IMR-90 (cell line): ENCODE measurements around the gene FYCO1. TPM values are rescaled to one million over a fixed set of nuclear protein-coding genes. Genes with fewer than 3 reads are reported as not detected.

ENCODE experiments used
- ATAC-seq: fragments of 200-7000 bp; cut with Tn5 transposase; 2 replicates; pipeline ENCODE4 v1.9.1; 2020; ENCODE audit warnings: low read depth, mild to moderate bottlenecking, moderate library complexity
- BruUV-seq: library from RNA; stranded (reverse); fragments of 400-500 nt; replicated peaks from 2 replicates; lab custom pipeline; 2021; lab: Mats Ljungman, UMichigan
- CTCF ChIA-PET: fragments of 300-600 bp; formaldehyde crosslinking; extraction: SDS; loops from one replicate; lab custom pipeline; 2021; ENCODE audit warnings: antibody characterized with exemption; lab: Yijun Ruan, JAX
- POLR2A ChIA-PET: fragments of 300-600 bp; sonication (Branson Sonifier 250); formaldehyde crosslinking; loops from one replicate; lab custom pipeline; 2022; ENCODE audit warnings: antibody characterized with exemption; ENCODE audit not compliant: unreplicated experiment; lab: Charles Lee
- DNase-seq: peaks from one replicate; pipeline ENCODE4 v3.0.0; 2013
- H2AFZ ChIP-seq: replicated peaks from 2 replicates; pipeline ENCODE3; 2013; ENCODE audit warnings: low read length, mild to moderate bottlenecking; ENCODE audit not compliant: poor library complexity
- H2AK5ac ChIP-seq: 2 replicates; pipeline ENCODE4 v1.6.1; 2013; ENCODE audit warnings: low read depth, low read length, inconsistent platforms
- H2AK9ac ChIP-seq: replicated peaks from 2 replicates; pipeline ENCODE3; 2013; ENCODE audit warnings: mild to moderate bottlenecking, low read depth, low read length, moderate library complexity; ENCODE audit not compliant: poor library complexity
- H2BK120ac ChIP-seq: 2 replicates; pipeline ENCODE4 v1.6.1; 2013; ENCODE audit warnings: low read depth, low read length, inconsistent platforms
- H2BK15ac ChIP-seq: 3 replicates; pipeline ENCODE4 v1.6.1; 2013; ENCODE audit warnings: low read depth, low read length, inconsistent platforms
- H2BK20ac ChIP-seq: 2 replicates; pipeline ENCODE4 v1.6.1; 2013; ENCODE audit warnings: low read depth, mild to moderate bottlenecking, inconsistent platforms, low read length, moderate library complexity
- H2BK5ac ChIP-seq: 2 replicates; pipeline ENCODE4 v1.6.1; 2013; ENCODE audit warnings: mild to moderate bottlenecking, low read depth, low read length, inconsistent platforms; ENCODE audit not compliant: poor library complexity, severe bottlenecking
- H3K14ac ChIP-seq: replicated peaks from 2 replicates; pipeline ENCODE4 v1.6.1; 2013; ENCODE audit warnings: low read depth, low read length, inconsistent platforms
- H3K18ac ChIP-seq: 2 replicates; pipeline ENCODE4 v1.6.1; 2013; ENCODE audit warnings: low read depth, low read length, control low read depth
- H3K23ac ChIP-seq: 2 replicates; pipeline ENCODE4 v1.6.1; 2013; ENCODE audit warnings: low read depth, low read length, inconsistent platforms
- H3K27ac ChIP-seq: 2 replicates; pipeline ENCODE4 v1.5.1; 2013; ENCODE audit warnings: mild to moderate bottlenecking, control low read depth, low read length; ENCODE audit not compliant: insufficient read depth
- H3K27me3 ChIP-seq: 2 replicates; pipeline ENCODE4 v1.6.1; 2013; ENCODE audit warnings: low read length; ENCODE audit not compliant: control insufficient read depth, insufficient read depth
- H3K36me3 ChIP-seq: 2 replicates; pipeline ENCODE4 v1.6.1; 2013; ENCODE audit warnings: low read length, mixed read lengths; ENCODE audit not compliant: control insufficient read depth, insufficient read depth
- H3K4ac ChIP-seq: 2 replicates; pipeline ENCODE4 v1.6.1; 2013; ENCODE audit warnings: low read depth, low read length, inconsistent platforms
- H3K4me1 ChIP-seq: 2 replicates; pipeline ENCODE4 v1.6.1; 2013; ENCODE audit warnings: low read length, mixed read lengths; ENCODE audit not compliant: control insufficient read depth, insufficient read depth
- H3K4me2 ChIP-seq: 2 replicates; pipeline ENCODE4 v1.6.1; 2013; ENCODE audit warnings: low read depth, mild to moderate bottlenecking, control low read depth, low read length, moderate library complexity
- H3K4me3 ChIP-seq: 2 replicates; pipeline ENCODE4 v1.5.1; 2013; ENCODE audit warnings: low read depth, mild to moderate bottlenecking, control low read depth, low read length, moderate library complexity; ENCODE audit not compliant: insufficient read depth
- H3K56ac ChIP-seq: 2 replicates; pipeline ENCODE4 v1.6.1; 2013; ENCODE audit warnings: low read length, inconsistent platforms; ENCODE audit not compliant: insufficient read depth; ENCODE audit errors: extremely low read depth
- H3K79me1 ChIP-seq, 2 experiments: 2 replicates each; pipeline ENCODE4 v1.6.1; 2013; ENCODE audit warnings: low read length in 2 of 2, inconsistent platforms in 1 of 2, low read depth in 1 of 2
- H3K9ac ChIP-seq: 2 replicates; pipeline ENCODE4 v1.6.1; 2013; ENCODE audit warnings: low read depth, low read length, control low read depth
- H3K9me1 ChIP-seq: 2 replicates; pipeline ENCODE4 v1.6.1; 2013; ENCODE audit warnings: low read length, inconsistent platforms; ENCODE audit not compliant: insufficient read depth
- H3K9me3 ChIP-seq: 2 replicates; pipeline ENCODE4 v1.6.1; 2013; ENCODE audit warnings: low read length; ENCODE audit not compliant: control insufficient read depth, insufficient read depth
- H4K20me1 ChIP-seq: 2 replicates; pipeline ENCODE4 v1.6.1; 2013; ENCODE audit warnings: low read length, inconsistent platforms; ENCODE audit not compliant: insufficient read depth
- H4K5ac ChIP-seq: 2 replicates; pipeline ENCODE4 v1.6.1; 2013; ENCODE audit warnings: mild to moderate bottlenecking, low read depth, low read length, control low read depth
- H4K8ac ChIP-seq, 2 experiments: 2 replicates each; pipeline ENCODE4 v1.6.1; 2013; ENCODE audit warnings: low read depth in 2 of 2, low read length in 2 of 2, control low read depth in 1 of 2, inconsistent platforms in 1 of 2
- H4K91ac ChIP-seq: 2 replicates; pipeline ENCODE4 v1.6.1; 2013; ENCODE audit warnings: low read depth, low read length, inconsistent platforms; ENCODE audit not compliant: insufficient read depth
- BHLHE40 ChIP-seq: fragments of 150-350 bp; IDR thresholded peaks from 2 replicates; pipeline ENCODE4 v1.6.1; 2016; ENCODE audit warnings: mild to moderate bottlenecking, low read depth, low read length
- CEBPB ChIP-seq: IDR thresholded peaks from 2 replicates; pipeline ENCODE4 v1.6.1; 2012; ENCODE audit warnings: low read depth, low read length, improper control_type of control experiment
- CHD1 ChIP-seq: IDR thresholded peaks from 2 replicates; pipeline ENCODE4 v1.6.1; 2012; ENCODE audit warnings: low read depth, low read length, improper control_type of control experiment
- CTCF ChIP-seq: conservative IDR thresholded peaks from 2 replicates; pipeline ENCODE4 v1.5.1; 2012; ENCODE audit warnings: mild to moderate bottlenecking, low read depth, low read length, improper control_type of control experiment
- FOS ChIP-seq: fragments of 150-350 bp; IDR thresholded peaks from 2 replicates; pipeline ENCODE4 v1.6.1; 2016; ENCODE audit warnings: low read depth, low read length
- MAFK ChIP-seq: IDR thresholded peaks from 2 replicates; pipeline ENCODE4 v1.6.1; 2012; ENCODE audit warnings: low read depth, low read length, improper control_type of control experiment
- MAZ ChIP-seq: IDR thresholded peaks from 2 replicates; pipeline ENCODE4 v1.6.1; 2012; ENCODE audit warnings: low read depth, mild to moderate bottlenecking, low read length, improper control_type of control experiment, moderate library complexity, borderline replicate concordance
- MXI1 ChIP-seq: IDR thresholded peaks from 2 replicates; pipeline ENCODE4 v1.6.1; 2012; ENCODE audit warnings: low read depth, mild to moderate bottlenecking, low read length, moderate library complexity, borderline replicate concordance
- NFE2L2 ChIP-seq: fragments of 150-350 bp; IDR thresholded peaks from 2 replicates; pipeline ENCODE4 v1.6.1; 2016; ENCODE audit warnings: low read depth, mild to moderate bottlenecking, low read length
- POLR2A ChIP-seq: IDR thresholded peaks from 2 replicates; pipeline ENCODE4 v1.6.1; 2012; ENCODE audit warnings: mild to moderate bottlenecking, low read depth, low read length
- RAD21 ChIP-seq: IDR thresholded peaks from 2 replicates; pipeline ENCODE4 v1.6.1; 2012; ENCODE audit warnings: low read length, improper control_type of control experiment
- RCOR1 ChIP-seq: IDR thresholded peaks from 2 replicates; pipeline ENCODE4 v1.6.1; 2012; ENCODE audit warnings: mild to moderate bottlenecking, low read length, improper control_type of control experiment; ENCODE audit not compliant: insufficient replicate concordance
- RFX5 ChIP-seq: IDR thresholded peaks from 2 replicates; pipeline ENCODE4 v1.8.0; 2012; ENCODE audit warnings: low read depth, mild to moderate bottlenecking, low read length, moderate library complexity
- SMC3 ChIP-seq: fragments of 150-350 bp; IDR thresholded peaks from 2 replicates; pipeline ENCODE4 v1.6.1; 2016; ENCODE audit warnings: low read depth, mild to moderate bottlenecking, antibody characterized with exemption, low read length, moderate library complexity
- WGBS, 2 experiments: methylation state at CpG; one replicate each; pipeline versions ENCODE4 v1.1.5 to v1.1.7; 2013; ENCODE audit warnings: missing lambda C conversion rate in 2 of 2; ENCODE audit not compliant: insufficient read length in 1 of 2; ENCODE audit errors: extremely low coverage in 2 of 2; 5-methylcytosine and 5-hydroxymethylcytosine counted together
- dilution Hi-C: fragments of 300-500 bp; cut with HindIII; formaldehyde crosslinking; loops from one replicate; pipeline ENCODE4 v1.14.3; 2018; ENCODE audit warnings: low sequenced_read_pairs; ENCODE audit not compliant: unreplicated experiment
- in situ Hi-C: fragments of 300-500 bp; cut with MboI; formaldehyde crosslinking; loops from 3 replicates; pipeline ENCODE4 v1.14.3; 2019; ENCODE audit warnings: low sequenced_read_pairs, inconsistent platforms, mixed read lengths
- intact Hi-C: fragments of 100-400 bp; cut with micrococcal nuclease; formaldehyde crosslinking; loops from 2 replicates; pipeline ENCODE4 v1.10.0; 2022
- polyA plus RNA-seq, 3 experiments: library from polyadenylated mRNA; depleted of rRNA; stranded (reverse); fragments of >200 nt; gene quantifications; 2 replicates each; pipeline ENCODE4 v1.2.3, GENCODE V29; 2012; ENCODE audit warnings: low replicate concordance in 1 of 3
- total RNA-seq: library from RNA; depleted of rRNA; stranded (reverse); fragments of >200 nt; gene quantifications from 2 replicates; pipeline ENCODE4 v1.2.3, GENCODE V29; 2012
- TF ChIP-seq, protein P1 (sequence below): fragments of 150-350 bp; IDR thresholded peaks from 2 replicates; pipeline ENCODE4 v1.6.1; 2017; ENCODE audit warnings: mild to moderate bottlenecking, antibody characterized with exemption, low read length, low read depth
- TF ChIP-seq, protein P2 (sequence below): fragments of 150-350 bp; IDR thresholded peaks from 2 replicates; pipeline ENCODE4 v1.6.1; 2016; ENCODE audit warnings: low read depth, mild to moderate bottlenecking, low read length, moderate library complexity, borderline replicate concordance

Gene FYCO1
- total and polyA plus RNA-seq, 2 of the 4 experiments (the other 2 are of a cell fraction), result 13.7 to 20.1 TPM

GRCh38 chr3:45992133-45992729 is 3.4 kb downstream of the FYCO1 start:
- Histone ChIP-seq H4K20me1 (no peaks in the 10 kb centered on the region), H4K5ac (no peak overlapping the region), H2AK9ac (no peak overlapping the region), H3K79me1 (peaks cover 18 to 75% of the 10 kb centered on the region in 2 experiments), H3K14ac (peak overlapping the region; percentile 46), H2BK5ac (peak overlapping the region; percentile 61), H3K4me1 (peaks cover 31% of the 10 kb centered on the region), H3K36me3 (no peaks in the 10 kb centered on the region), H2BK15ac (no peak overlapping the region), H4K8ac (no peak overlapping the region; a peak in 1 of 4 replicates), H2AK5ac (peak overlapping the region; percentile 80; the same call in 1 of the 2 replicates), H3K23ac (no peak overlapping the region), H2AFZ (no peak overlapping the region), H3K56ac (no peak overlapping the region), H3K9me3 (no peaks in the 10 kb centered on the region), H3K27me3 (no peaks in the 10 kb centered on the region), H3K18ac (no peak overlapping the region), H3K4ac (peak overlapping the region; percentile 48; the same call in 1 of the 2 replicates), H2BK20ac (no peak overlapping the region), H4K91ac (no peak overlapping the region), H3K9ac (no peak overlapping the region), H3K4me3 (no peak overlapping the region), H3K9me1 (peaks cover 45% of the 10 kb centered on the region), H2BK120ac (peak overlapping the region; percentile 18; the same call in 1 of the 2 replicates), H3K27ac (no peak overlapping the region), H3K4me2 (no peak overlapping the region; the same call in 1 of the 2 replicates)
- in situ Hi-C loops (no loop called here), dilution Hi-C loops (no loop called here), intact Hi-C loops (no loop called here)
- ATAC-seq (no peak), DNase-seq (no peak)
- WGBS, 2 experiments, result no CpG with 5 or more reads among the region's 2 CpGs
- POLR2A ChIA-PET, result no interaction called here
- CTCF ChIA-PET, result no interaction called here
- no TSS peak for BruUV-seq
- TF ChIP-seq, protein P1, sequence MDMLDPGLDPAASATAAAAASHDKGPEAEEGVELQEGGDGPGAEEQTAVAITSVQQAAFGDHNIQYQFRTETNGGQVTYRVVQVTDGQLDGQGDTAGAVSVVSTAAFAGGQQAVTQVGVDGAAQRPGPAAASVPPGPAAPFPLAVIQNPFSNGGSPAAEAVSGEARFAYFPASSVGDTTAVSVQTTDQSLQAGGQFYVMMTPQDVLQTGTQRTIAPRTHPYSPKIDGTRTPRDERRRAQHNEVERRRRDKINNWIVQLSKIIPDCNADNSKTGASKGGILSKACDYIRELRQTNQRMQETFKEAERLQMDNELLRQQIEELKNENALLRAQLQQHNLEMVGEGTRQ, result no peak
- no peak for TF ChIP-seq RCOR1
- no peak for TF ChIP-seq RFX5
- TF ChIP-seq POLR2A, result no peak
- TF ChIP-seq NFE2L2, result no peak
- TF ChIP-seq MAZ, result no peak
- no peak for TF ChIP-seq FOS
- no peak for TF ChIP-seq RAD21
- no peak for TF ChIP-seq MAFK
- TF ChIP-seq CHD1, result no peak
- TF ChIP-seq CTCF, result no peak
- no peak for TF ChIP-seq CEBPB
- no peak for TF ChIP-seq SMC3
- TF ChIP-seq MXI1, result no peak
- no peak for TF ChIP-seq BHLHE40
- TF ChIP-seq, protein P2, sequence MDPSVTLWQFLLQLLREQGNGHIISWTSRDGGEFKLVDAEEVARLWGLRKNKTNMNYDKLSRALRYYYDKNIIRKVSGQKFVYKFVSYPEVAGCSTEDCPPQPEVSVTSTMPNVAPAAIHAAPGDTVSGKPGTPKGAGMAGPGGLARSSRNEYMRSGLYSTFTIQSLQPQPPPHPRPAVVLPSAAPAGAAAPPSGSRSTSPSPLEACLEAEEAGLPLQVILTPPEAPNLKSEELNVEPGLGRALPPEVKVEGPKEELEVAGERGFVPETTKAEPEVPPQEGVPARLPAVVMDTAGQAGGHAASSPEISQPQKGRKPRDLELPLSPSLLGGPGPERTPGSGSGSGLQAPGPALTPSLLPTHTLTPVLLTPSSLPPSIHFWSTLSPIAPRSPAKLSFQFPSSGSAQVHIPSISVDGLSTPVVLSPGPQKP, result no peak
